ENCODE measurements around the gene FBXL17.

Gene FBXL17

GRCh38 chr5:107887166-107887943 lies 494.5 kb downstream of the FBXL17 start:
- DNase-seq = no peak

- no peak for DNase-seq
These were observed 496.3 kb downstream of the FBXL17 start for GRCh38 chr5:107885601-107886000.

- no peak for DNase-seq
These were observed 497.0 kb downstream of the FBXL17 start for GRCh38 chr5:107884871-107885270.

GRCh38 chr5:107878661-107879060 lies 503.2 kb downstream of the FBXL17 start:
- no peak for DNase-seq

- DNase-seq = no peak
These were observed 505.0 kb downstream of the FBXL17 start for GRCh38 chr5:107876906-107877305.

GRCh38 chr5:107876261-107876660 lies 505.6 kb downstream of the FBXL17 start:
- no peak for DNase-seq

GRCh38 chr5:107875833-107876232 lies 506.1 kb downstream of the FBXL17 start:
- no peak for DNase-seq

- no peak for DNase-seq
These were observed 507.1 kb downstream of the FBXL17 start for GRCh38 chr5:107874795-107875194.

GRCh38 chr5:107873877-107874276 lies 508.0 kb downstream of the FBXL17 start:
- no peak for DNase-seq

- no peak for DNase-seq
These were observed 510.9 kb downstream of the FBXL17 start for GRCh38 chr5:107871023-107871422.

- no peak for DNase-seq
These were observed 512.3 kb downstream of the FBXL17 start for GRCh38 chr5:107869438-107870115.

- no peak for DNase-seq
These were observed 513.1 kb downstream of the FBXL17 start for GRCh38 chr5:107868650-107869409.

- no peak for DNase-seq
These were observed 514.6 kb downstream of the FBXL17 start for GRCh38 chr5:107867266-107867665.

- no peak for DNase-seq
These were observed 517.1 kb downstream of the FBXL17 start for GRCh38 chr5:107864793-107865192.

- DNase-seq = no peak
These were observed 518.8 kb downstream of the FBXL17 start for GRCh38 chr5:107863125-107863524.

- DNase-seq = no peak
These were observed 520.3 kb downstream of the FBXL17 start for GRCh38 chr5:107861565-107861964.

- DNase-seq = no peak
These were observed 521.9 kb downstream of the FBXL17 start for GRCh38 chr5:107860044-107860443.

GRCh38 chr5:107858788-107859187 lies 523.1 kb downstream of the FBXL17 start:
- DNase-seq = no peak

GRCh38 chr5:107858324-107858723 lies 523.6 kb downstream of the FBXL17 start:
- no peak for DNase-seq

GRCh38 chr5:107857785-107858184 lies 524.1 kb downstream of the FBXL17 start:
- no peak for DNase-seq

GRCh38 chr5:107855171-107855570 lies 526.7 kb downstream of the FBXL17 start:
- DNase-seq = no peak

GRCh38 chr5:107853696-107854095 lies 528.2 kb downstream of the FBXL17 start:
- no peak for DNase-seq

- DNase-seq = no peak
These were observed 528.9 kb downstream of the FBXL17 start for GRCh38 chr5:107853031-107853430.

GRCh38 chr5:107849118-107849517 lies 532.8 kb downstream of the FBXL17 start:
- DNase-seq = no peak
